Glutamatergic neuron (in vitro differentiated cells): ENCODE results near the gene LSAMP. TPM values are rescaled to one million over a fixed set of nuclear protein-coding genes. Genes with fewer than 3 reads are reported as not detected.

ENCODE experiments used
- DNase-seq: peaks from one replicate; pipeline ENCODE4 v3.0.0; 2022
- H3K27ac Mint-ChIP-seq: one replicate; pipeline ENCODE4 v1.8.0; 2020; ENCODE audit warnings: mild to moderate bottlenecking, mixed read lengths, inconsistent platforms; ENCODE audit not compliant: unreplicated experiment
- H3K27me3 Mint-ChIP-seq: one replicate; pipeline ENCODE4 v1.8.0; 2020; ENCODE audit warnings: mild to moderate bottlenecking, moderate library complexity, mixed read lengths, inconsistent platforms; ENCODE audit not compliant: unreplicated experiment
- H3K36me3 Mint-ChIP-seq: one replicate; pipeline ENCODE4 v1.8.0; 2020; ENCODE audit warnings: mild to moderate bottlenecking, mixed read lengths, inconsistent platforms; ENCODE audit not compliant: unreplicated experiment
- H3K4me1 Mint-ChIP-seq: one replicate; pipeline ENCODE4 v1.8.0; 2020; ENCODE audit warnings: mild to moderate bottlenecking, low read depth, mixed read lengths, inconsistent platforms; ENCODE audit not compliant: unreplicated experiment
- H3K4me3 Mint-ChIP-seq: one replicate; pipeline ENCODE4 v1.8.0; 2020; ENCODE audit warnings: mild to moderate bottlenecking, mixed read lengths, inconsistent platforms; ENCODE audit not compliant: unreplicated experiment
- H3K9me3 Mint-ChIP-seq: one replicate; pipeline ENCODE4 v1.8.0; 2020; ENCODE audit warnings: mild to moderate bottlenecking, moderate library complexity, mixed read lengths, inconsistent platforms; ENCODE audit not compliant: unreplicated experiment
- CTCF ChIP-seq: fragments of 200-600 bp; sonication (generic); IDR thresholded peaks from one replicate; pipeline ENCODE4 v1.5.0; 2021; ENCODE audit not compliant: partially characterized antibody, unreplicated experiment
- total RNA-seq: library from RNA; stranded (reverse); fragmentation: NEBNext Ultra II Directional; extraction: Animal tissue kit (Norgen Biotek cat#: 25700); gene quantifications from one replicate; pipeline ENCODE4 v1.2.1, GENCODE V29; 2021; ENCODE audit not compliant: unreplicated experiment

Gene LSAMP
- total RNA-seq, 1 donor from 2014 or later: 67.1 TPM

- TF ChIP-seq CTCF: no peak
- Mint-ChIP-seq H3K4me3 (no peak overlapping the region), H3K27ac (no peak overlapping the region), H3K9me3 (no peaks in the 10 kb centered on the region), H3K4me1 (no peaks in the 10 kb centered on the region), H3K36me3 (no peaks in the 10 kb centered on the region), H3K27me3 (peaks cover 2% of the 10 kb centered on the region)
- DNase-seq: no peak
Measured at GRCh38 chr3:115838786-115839185, 606.5 kb downstream of the LSAMP start.

DNA sequence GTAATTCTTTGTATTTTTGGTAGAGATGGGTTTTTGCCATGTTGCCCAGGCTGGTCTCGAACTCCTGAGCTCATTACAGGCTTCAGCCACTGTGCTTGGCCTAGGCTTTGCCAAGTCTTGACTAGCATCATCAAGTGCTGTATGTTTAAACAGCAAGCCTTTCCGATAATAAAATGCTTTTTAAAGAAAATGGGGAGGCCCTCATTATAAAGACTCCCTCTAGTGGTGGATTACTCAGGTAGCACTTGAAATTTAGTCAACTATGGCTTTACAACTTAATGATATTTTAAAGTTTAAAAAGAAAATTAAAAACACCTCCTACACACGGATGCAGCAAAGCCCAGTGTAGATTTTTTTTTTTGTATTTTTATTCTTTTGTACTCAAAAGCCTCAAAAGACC is 608.3 kb downstream of the LSAMP start:
- H3K9me3 Mint-ChIP-seq: no peaks in the 10 kb centered on the region
- no peaks in the 10 kb centered on the region for H3K4me1 Mint-ChIP-seq
- no peak overlapping the region for H3K27ac Mint-ChIP-seq
- H3K4me3 Mint-ChIP-seq: no peak overlapping the region
- H3K27me3 Mint-ChIP-seq: peaks cover 2% of the 10 kb centered on the region
- TF ChIP-seq CTCF: peak; percentile 85
- DNase-seq: no peak
- no peaks in the 10 kb centered on the region for H3K36me3 Mint-ChIP-seq

DNA sequence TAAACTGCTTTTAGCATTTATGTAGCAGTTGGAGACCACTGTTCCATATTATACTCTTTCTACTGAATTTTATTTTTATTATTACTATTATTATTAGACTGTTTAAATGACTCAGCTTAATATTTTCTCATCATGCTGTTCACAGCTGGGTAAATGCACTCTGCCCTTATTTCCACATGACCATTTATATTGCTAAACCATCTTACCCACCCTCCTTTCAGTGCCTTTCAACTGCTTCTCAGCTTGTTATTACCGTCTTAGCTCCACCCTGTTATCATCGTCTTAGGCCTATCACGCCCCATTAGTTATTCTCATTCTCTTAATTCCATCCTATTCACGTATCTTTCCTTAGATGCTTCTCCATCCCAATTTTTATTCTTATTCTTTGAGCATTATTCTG is 609.3 kb downstream of the LSAMP start:
- peaks cover 2% of the 10 kb centered on the region for H3K27me3 Mint-ChIP-seq
- no peak for TF ChIP-seq CTCF
- H3K4me3 Mint-ChIP-seq: no peak overlapping the region
- peaks cover 2% of the 10 kb centered on the region for H3K9me3 Mint-ChIP-seq
- H3K36me3 Mint-ChIP-seq: no peaks in the 10 kb centered on the region
- H3K4me1 Mint-ChIP-seq: peaks cover 4% of the 10 kb centered on the region
- no peak overlapping the region for H3K27ac Mint-ChIP-seq
- DNase-seq: no peak

GRCh38 chr3:115834068-115834467 is 611.2 kb downstream of the LSAMP start:
- H3K4me1 Mint-ChIP-seq: peaks cover 4% of the 10 kb centered on the region
- no peaks in the 10 kb centered on the region for H3K36me3 Mint-ChIP-seq
- DNase-seq: no peak
- H3K27ac Mint-ChIP-seq: no peak overlapping the region
- TF ChIP-seq CTCF: no peak
- H3K4me3 Mint-ChIP-seq: no peak overlapping the region
- H3K9me3 Mint-ChIP-seq: peaks cover 2% of the 10 kb centered on the region
- no peaks in the 10 kb centered on the region for H3K27me3 Mint-ChIP-seq

- TF ChIP-seq CTCF: no peak
- no peaks in the 10 kb centered on the region for H3K36me3 Mint-ChIP-seq
- DNase-seq: no peak
- H3K9me3 Mint-ChIP-seq: peaks cover 2% of the 10 kb centered on the region
- H3K27me3 Mint-ChIP-seq: peaks cover 2% of the 10 kb centered on the region
- peaks cover 4% of the 10 kb centered on the region for H3K4me1 Mint-ChIP-seq
- H3K4me3 Mint-ChIP-seq: no peak overlapping the region
- no peak overlapping the region for H3K27ac Mint-ChIP-seq
Measured at GRCh38 chr3:115833074-115833473, 612.2 kb downstream of the LSAMP start.
